Neuronal stem cell (in vitro differentiated cells): Measurements from ENCODE around the gene XRCC3.

Source experiments
- DNase-seq: peaks from one replicate; pipeline ENCODE4 v3.0.0-alpha.2; 2013; ENCODE audit warnings: low spot score
- H2AFZ ChIP-seq: one replicate; pipeline ENCODE4 v1.6.1; 2013; ENCODE audit warnings: mild to moderate bottlenecking, low read length, inconsistent platforms
- H2AK5ac ChIP-seq: 2 replicates; pipeline ENCODE4 v1.6.1; 2013; ENCODE audit warnings: low read depth, mild to moderate bottlenecking, inconsistent platforms, low read length, moderate library complexity, mixed read lengths
- H2BK120ac ChIP-seq: 2 replicates; pipeline ENCODE4 v1.6.1; 2013; ENCODE audit warnings: low read depth, mild to moderate bottlenecking, inconsistent platforms, low read length, moderate library complexity, mixed read lengths
- H2BK12ac ChIP-seq: one replicate; pipeline ENCODE4 v1.6.1; 2013; ENCODE audit warnings: low read length, inconsistent platforms
- H2BK15ac ChIP-seq: 2 replicates; pipeline ENCODE4 v1.6.1; 2013; ENCODE audit warnings: mild to moderate bottlenecking, low read length, inconsistent platforms, mixed read lengths
- H2BK5ac ChIP-seq: one replicate; pipeline ENCODE4 v1.6.1; 2013; ENCODE audit warnings: inconsistent platforms, mild to moderate bottlenecking, low read length, moderate library complexity
- H3K14ac ChIP-seq: one replicate; pipeline ENCODE4 v1.6.1; 2013; ENCODE audit warnings: low read length, inconsistent platforms
- H3K18ac ChIP-seq: 2 replicates; pipeline ENCODE4 v1.6.1; 2013; ENCODE audit warnings: low read length, inconsistent platforms
- H3K23ac ChIP-seq: 2 replicates; pipeline ENCODE4 v1.6.1; 2013; ENCODE audit warnings: low read depth, mild to moderate bottlenecking, mixed read lengths, low read length, inconsistent platforms; ENCODE audit not compliant: poor library complexity
- H3K27ac ChIP-seq: replicated peaks from 3 replicates; pipeline ENCODE4 v1.5.1; 2013; ENCODE audit warnings: low read length, inconsistent platforms
- H3K27me3 ChIP-seq, 3 experiments: 2 replicates each; pipeline ENCODE4 v1.6.1; 2013; ENCODE audit warnings: low read length in 3 of 3, mild to moderate bottlenecking in 2 of 3, inconsistent platforms in 1 of 3, low read depth in 1 of 3, mixed read lengths in 1 of 3, moderate library complexity in 1 of 3; ENCODE audit not compliant: control insufficient read depth in 3 of 3, insufficient read depth in 3 of 3
- H3K36me3 ChIP-seq, 2 donors: replicated peaks in 1 of 2; 2 replicates each; pipeline ENCODE4 v1.6.1; 2013; ENCODE audit warnings: low read length in 2 of 2; ENCODE audit not compliant: control insufficient read depth in 2 of 2, insufficient read depth in 2 of 2
- H3K4ac ChIP-seq: 2 replicates; pipeline ENCODE4 v1.6.1; 2013; ENCODE audit warnings: inconsistent platforms, mild to moderate bottlenecking, low read length, moderate library complexity
- H3K4me1 ChIP-seq, 2 donors: 1 replicate in 1 of 2; 2 replicates in 1 of 2; pipeline ENCODE4 v1.6.1; 2013; ENCODE audit warnings: low read length in 2 of 2, low read depth in 1 of 2; ENCODE audit not compliant: control insufficient read depth in 2 of 2, insufficient read depth in 1 of 2
- H3K4me2 ChIP-seq: one replicate; pipeline ENCODE4 v1.6.1; 2013; ENCODE audit warnings: mild to moderate bottlenecking, low read length, inconsistent platforms; ENCODE audit not compliant: insufficient read depth, poor library complexity, severe bottlenecking
- H3K4me3 ChIP-seq, 2 donors: 2 replicates each; pipeline ENCODE4 v1.5.1; 2013; ENCODE audit warnings: low read length in 2 of 2, mild to moderate bottlenecking in 2 of 2, inconsistent platforms in 1 of 2, moderate library complexity in 1 of 2
- H3K79me1 ChIP-seq: one replicate; pipeline ENCODE4 v1.6.1; 2013; ENCODE audit warnings: low read depth, mild to moderate bottlenecking, inconsistent platforms, low read length, moderate library complexity
- H3K9ac ChIP-seq: one replicate; pipeline ENCODE4 v1.6.1; 2013; ENCODE audit warnings: mild to moderate bottlenecking, low read depth, low read length, inconsistent platforms; ENCODE audit not compliant: poor library complexity
- H3K9me3 ChIP-seq, 2 donors: replicated peaks in 1 of 2; 2 replicates each; pipeline versions ENCODE3 to v1.6.1; 2013; ENCODE audit warnings: low read length in 2 of 2, mild to moderate bottlenecking in 2 of 2, inconsistent platforms in 1 of 2, low read depth in 1 of 2, mixed read lengths in 1 of 2, moderate library complexity in 1 of 2; ENCODE audit not compliant: control insufficient read depth in 2 of 2, insufficient read depth in 1 of 2
- H4K8ac ChIP-seq: one replicate; pipeline ENCODE4 v1.6.1; 2013; ENCODE audit warnings: low read depth, mild to moderate bottlenecking, inconsistent platforms, low read length, moderate library complexity
- H4K91ac ChIP-seq: one replicate; pipeline ENCODE4 v1.6.1; 2013; ENCODE audit warnings: low read length, low read depth, mild to moderate bottlenecking, inconsistent platforms; ENCODE audit not compliant: poor library complexity
- WGBS, 2 donors: extraction: QIAGEN DNeasy Blood & Tissue Kit; methylation state at CpG; one replicate each; pipeline ENCODE4 v1.1.7; 2013; ENCODE audit warnings: missing lambda C conversion rate in 2 of 2, mixed read lengths in 1 of 2; ENCODE audit not compliant: insufficient read length in 2 of 2, insufficient replicate concordance in 1 of 2; ENCODE audit errors: extremely low coverage in 2 of 2; 5-methylcytosine and 5-hydroxymethylcytosine counted together

Gene XRCC3

DNA sequence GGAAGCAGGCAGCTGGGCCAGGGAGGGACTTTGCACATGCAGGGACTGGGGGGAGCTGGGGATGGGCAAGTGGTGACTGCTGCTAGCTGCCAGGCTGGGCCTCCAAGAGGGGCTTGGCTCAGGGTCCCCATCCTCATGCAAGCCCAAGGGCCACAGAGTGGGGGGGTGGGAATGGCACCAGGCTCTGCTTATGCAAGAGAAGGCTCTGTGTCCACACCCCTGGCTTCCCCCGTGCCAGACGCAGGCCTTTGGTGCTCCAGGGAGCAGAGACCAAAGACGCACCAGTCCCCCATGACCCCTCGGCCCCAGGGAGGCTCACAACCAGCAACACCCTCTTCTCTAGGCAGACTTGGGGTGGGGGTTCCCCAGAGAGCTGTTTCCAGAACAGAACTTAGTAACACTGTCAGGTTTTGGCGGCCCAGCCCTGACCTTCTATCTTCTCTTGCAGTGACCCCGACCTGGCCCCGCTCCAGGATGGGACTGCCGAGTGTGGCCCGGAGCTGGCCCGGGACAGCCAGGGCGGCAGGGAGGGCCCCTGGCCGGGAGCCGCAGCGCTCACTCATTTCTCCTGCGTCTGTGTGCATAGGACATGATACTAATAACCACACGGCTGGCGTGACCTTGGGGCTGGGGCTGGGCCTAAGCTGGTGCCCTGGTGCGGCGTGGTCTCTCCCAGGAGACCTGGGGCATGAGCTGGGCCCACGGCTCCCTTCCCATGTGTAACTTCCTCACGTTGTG is 14.3 kb downstream of the XRCC3 start:
- Histone ChIP-seq H3K27ac (no peak overlapping the region), H3K4ac (no peak overlapping the region), H3K14ac (peak overlapping the region; percentile 82), H2BK120ac (no peak overlapping the region), H3K9me3 (no peaks in the 10 kb centered on the region), H3K79me1 (peaks cover 10% of the 10 kb centered on the region), H3K27me3 (no peaks in the 10 kb centered on the region), H3K9ac (peak overlapping the region; percentile 34), H2BK5ac (no peak overlapping the region), H3K4me2 (no peak overlapping the region), H2AFZ (no peak overlapping the region), H3K36me3 (peaks cover 58 to 96% of the 10 kb centered on the region in 2 donors), H2BK15ac (no peak overlapping the region), H4K8ac (no peak overlapping the region), H4K91ac (no peak overlapping the region), H3K23ac (peak overlapping the region; percentile 18), H3K4me1 (peaks cover 0 to 34% of the 10 kb centered on the region in 2 donors), H2BK12ac (no peak overlapping the region), H2AK5ac (no peak overlapping the region), H3K18ac (no peak overlapping the region), H3K4me3 (no peak overlapping the region)
- DNase-seq: no peak
- no CpG with 5 or more reads among the region's 21 CpGs for WGBS, 2 donors

- peaks cover 62 to 95% of the 10 kb centered on the region in 2 donors for H3K36me3 ChIP-seq
- WGBS, 2 donors: no CpG with 5 or more reads among the region's 25 CpGs
- no peak overlapping the region for H3K27ac ChIP-seq
Measured at GRCh38 chr14:103699901-103700752, 15.1 kb downstream of the XRCC3 start.

GRCh38 chr14:103699261-103699661 is 16.0 kb downstream of the XRCC3 start:
- DNase-seq: no peak
- no peak overlapping the region for H2BK15ac ChIP-seq
- no peak overlapping the region for H3K4me3 ChIP-seq
- H3K9me3 ChIP-seq: no peaks in the 10 kb centered on the region
- WGBS, 2 donors: no CpG with 5 or more reads among the region's 17 CpGs
- H2BK5ac ChIP-seq: peak overlapping the region; percentile 24
- H4K91ac ChIP-seq: no peak overlapping the region
- H3K9ac ChIP-seq: no peak overlapping the region
- H3K18ac ChIP-seq: no peak overlapping the region
- peaks cover 64 to 94% of the 10 kb centered on the region in 2 donors for H3K36me3 ChIP-seq
- H2BK12ac ChIP-seq: no peak overlapping the region
- H3K23ac ChIP-seq: peak overlapping the region; percentile 80
- no peak overlapping the region for H3K14ac ChIP-seq
- peaks cover 11% of the 10 kb centered on the region for H3K79me1 ChIP-seq
- no peak overlapping the region for H2BK120ac ChIP-seq
- H2AFZ ChIP-seq: no peak overlapping the region
- H3K4me2 ChIP-seq: no peak overlapping the region
- no peak overlapping the region for H2AK5ac ChIP-seq
- H4K8ac ChIP-seq: no peak overlapping the region
- H3K27me3 ChIP-seq: no peaks in the 10 kb centered on the region
- no peak overlapping the region for H3K27ac ChIP-seq
- peaks cover 3 to 27% of the 10 kb centered on the region in 2 donors for H3K4me1 ChIP-seq
- no peak overlapping the region for H3K4ac ChIP-seq

More at GRCh38 chr14:103699901-103700752, 15.1 kb downstream of the XRCC3 start:
- H3K9ac ChIP-seq: peak overlapping the region; percentile 77
- DNase-seq: no peak
- H3K4me2 ChIP-seq: no peak overlapping the region
- no peaks in the 10 kb centered on the region for H3K27me3 ChIP-seq
- H2AK5ac ChIP-seq: no peak overlapping the region
- no peak overlapping the region for H3K4ac ChIP-seq
- H2BK15ac ChIP-seq: no peak overlapping the region
- H3K14ac ChIP-seq: no peak overlapping the region
- H3K23ac ChIP-seq: peak overlapping the region; percentile 61
- no peak overlapping the region for H2AFZ ChIP-seq
- no peak overlapping the region for H2BK120ac ChIP-seq
- peak overlapping the region; percentile 68 for H4K8ac ChIP-seq
- H4K91ac ChIP-seq: no peak overlapping the region
- peaks cover 3 to 32% of the 10 kb centered on the region in 2 donors for H3K4me1 ChIP-seq
- peaks cover 9% of the 10 kb centered on the region for H3K79me1 ChIP-seq
- H2BK12ac ChIP-seq: no peak overlapping the region
- no peak overlapping the region for H2BK5ac ChIP-seq
- H3K18ac ChIP-seq: no peak overlapping the region
- H3K9me3 ChIP-seq: no peaks in the 10 kb centered on the region
- H3K4me3 ChIP-seq: no peak overlapping the region
